ENCODE measurements around the gene CRTC2. TPM values are rescaled to one million over a fixed set of nuclear protein-coding genes. Genes with fewer than 3 reads are reported as not detected.

CRTC2 gene
- total and polyA plus RNA-seq, 9 of the 15 experiments (the other 6 are each of a cell fraction or from before 2014, with no cell fraction given): 2.7 to 26.4 (median 10.2) TPM

DNA sequence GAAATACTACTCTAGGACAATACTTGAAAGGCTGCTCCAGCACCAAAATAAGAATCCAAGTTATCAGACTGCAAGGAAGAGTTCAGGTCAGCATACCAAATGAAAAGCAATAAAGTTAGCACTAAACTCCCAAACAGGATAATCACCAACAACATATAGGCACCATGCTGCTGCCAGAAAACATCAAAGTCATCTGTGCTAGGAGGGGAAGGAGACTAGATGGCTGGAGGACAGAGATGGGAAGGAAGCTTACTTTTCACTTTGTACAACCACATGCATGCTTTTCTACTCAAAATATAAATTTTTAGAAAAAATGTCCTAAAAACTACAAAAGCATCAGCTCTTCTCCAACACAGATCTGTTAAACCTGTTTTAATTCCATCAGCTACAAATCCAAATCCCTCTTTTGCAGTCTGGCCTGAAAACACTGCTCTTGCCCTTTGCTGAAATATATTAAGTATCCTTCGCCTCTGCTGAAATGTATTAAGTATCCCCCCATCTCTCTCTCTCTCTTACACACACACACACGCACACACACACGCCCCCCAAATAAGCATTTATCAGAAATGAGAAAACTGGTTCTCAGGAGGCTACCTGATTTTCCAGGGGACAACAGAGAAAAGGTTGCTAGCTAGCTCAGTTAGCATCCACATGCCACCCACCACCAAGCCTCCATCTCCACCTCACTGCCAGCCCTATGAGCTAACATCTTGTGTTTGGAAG lies 37.2 kb downstream of the CRTC2 start (continued):
- TF ChIP-seq, protein P1, sequence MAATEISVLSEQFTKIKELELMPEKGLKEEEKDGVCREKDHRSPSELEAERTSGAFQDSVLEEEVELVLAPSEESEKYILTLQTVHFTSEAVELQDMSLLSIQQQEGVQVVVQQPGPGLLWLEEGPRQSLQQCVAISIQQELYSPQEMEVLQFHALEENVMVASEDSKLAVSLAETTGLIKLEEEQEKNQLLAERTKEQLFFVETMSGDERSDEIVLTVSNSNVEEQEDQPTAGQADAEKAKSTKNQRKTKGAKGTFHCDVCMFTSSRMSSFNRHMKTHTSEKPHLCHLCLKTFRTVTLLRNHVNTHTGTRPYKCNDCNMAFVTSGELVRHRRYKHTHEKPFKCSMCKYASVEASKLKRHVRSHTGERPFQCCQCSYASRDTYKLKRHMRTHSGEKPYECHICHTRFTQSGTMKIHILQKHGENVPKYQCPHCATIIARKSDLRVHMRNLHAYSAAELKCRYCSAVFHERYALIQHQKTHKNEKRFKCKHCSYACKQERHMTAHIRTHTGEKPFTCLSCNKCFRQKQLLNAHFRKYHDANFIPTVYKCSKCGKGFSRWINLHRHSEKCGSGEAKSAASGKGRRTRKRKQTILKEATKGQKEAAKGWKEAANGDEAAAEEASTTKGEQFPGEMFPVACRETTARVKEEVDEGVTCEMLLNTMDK (IDR thresholded peaks at IDR 0.05; ENCODE audit: borderline replicate concordance, insufficient read depth, low read depth, low read length, poor library complexity, severe bottlenecking): no peak
- TF ChIP-seq YY1 (IDR thresholded peaks at IDR 0.05; ENCODE audit: borderline replicate concordance in 1 of 3, control insufficient read depth in 1 of 3, extremely low read depth in 1 of 3, insufficient read depth in 3 of 3, insufficient read length in 1 of 3, insufficient replicate concordance in 2 of 3, low read depth in 1 of 3, low read length in 2 of 3) (peak in 1 of 3 experiments; percentile 31), FOXK1 (CRISPR knock-in tag; IDR thresholded peaks at IDR 0.05; ENCODE audit: borderline replicate concordance) (no peak), SNIP1 (IDR thresholded peaks at IDR 0.05; ENCODE audit: low read depth) (no peak), RBM14 (IDR thresholded peaks at IDR 0.05; ENCODE audit: borderline replicate concordance, insufficient read depth, low read depth, low read length) (no peak), BCOR (IDR thresholded peaks at IDR 0.05) (no peak), MAZ (CRISPR knock-in tag; conservative IDR thresholded peaks at IDR 0.05 in 1 of 2, IDR thresholded peaks at IDR 0.05 in 1 of 2) (no peak), ZBTB26 (CRISPR knock-in tag; IDR thresholded peaks at IDR 0.05) (no peak)
- TF ChIP-seq, protein P2, sequence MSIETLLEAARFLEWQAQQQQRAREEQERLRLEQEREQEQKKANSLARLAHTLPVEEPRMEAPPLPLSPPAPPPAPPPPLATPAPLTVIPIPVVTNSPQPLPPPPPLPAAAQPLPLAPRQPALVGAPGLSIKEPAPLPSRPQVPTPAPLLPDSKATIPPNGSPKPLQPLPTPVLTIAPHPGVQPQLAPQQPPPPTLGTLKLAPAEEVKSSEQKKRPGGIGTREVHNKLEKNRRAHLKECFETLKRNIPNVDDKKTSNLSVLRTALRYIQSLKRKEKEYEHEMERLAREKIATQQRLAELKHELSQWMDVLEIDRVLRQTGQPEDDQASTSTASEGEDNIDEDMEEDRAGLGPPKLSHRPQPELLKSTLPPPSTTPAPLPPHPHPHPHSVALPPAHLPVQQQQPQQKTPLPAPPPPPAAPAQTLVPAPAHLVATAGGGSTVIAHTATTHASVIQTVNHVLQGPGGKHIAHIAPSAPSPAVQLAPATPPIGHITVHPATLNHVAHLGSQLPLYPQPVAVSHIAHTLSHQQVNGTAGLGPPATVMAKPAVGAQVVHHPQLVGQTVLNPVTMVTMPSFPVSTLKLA (conservative IDR thresholded peaks at IDR 0.05): no peak
- TF ChIP-seq, protein P3, sequence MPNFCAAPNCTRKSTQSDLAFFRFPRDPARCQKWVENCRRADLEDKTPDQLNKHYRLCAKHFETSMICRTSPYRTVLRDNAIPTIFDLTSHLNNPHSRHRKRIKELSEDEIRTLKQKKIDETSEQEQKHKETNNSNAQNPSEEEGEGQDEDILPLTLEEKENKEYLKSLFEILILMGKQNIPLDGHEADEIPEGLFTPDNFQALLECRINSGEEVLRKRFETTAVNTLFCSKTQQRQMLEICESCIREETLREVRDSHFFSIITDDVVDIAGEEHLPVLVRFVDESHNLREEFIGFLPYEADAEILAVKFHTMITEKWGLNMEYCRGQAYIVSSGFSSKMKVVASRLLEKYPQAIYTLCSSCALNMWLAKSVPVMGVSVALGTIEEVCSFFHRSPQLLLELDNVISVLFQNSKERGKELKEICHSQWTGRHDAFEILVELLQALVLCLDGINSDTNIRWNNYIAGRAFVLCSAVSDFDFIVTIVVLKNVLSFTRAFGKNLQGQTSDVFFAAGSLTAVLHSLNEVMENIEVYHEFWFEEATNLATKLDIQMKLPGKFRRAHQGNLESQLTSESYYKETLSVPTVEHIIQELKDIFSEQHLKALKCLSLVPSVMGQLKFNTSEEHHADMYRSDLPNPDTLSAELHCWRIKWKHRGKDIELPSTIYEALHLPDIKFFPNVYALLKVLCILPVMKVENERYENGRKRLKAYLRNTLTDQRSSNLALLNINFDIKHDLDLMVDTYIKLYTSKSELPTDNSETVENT (CRISPR knock-in tag; IDR thresholded peaks at IDR 0.05): no peak

Measured in K562 (cell line).